ENCODE results near the gene ATP8A1. TPM values are rescaled to one million over a fixed set of nuclear protein-coding genes. Genes with fewer than 3 reads are reported as not detected.
A peak's percentile ranks its signal among the peaks of the same experiment; 100 is the strongest.

The ATP8A1 gene
- total RNA-seq, 2 donors from 2014 or later = 43.3 to 59.2 TPM

- peak overlapping the region; percentile 60 for H3K27ac Mint-ChIP-seq
- ATAC-seq = no peak
- no peaks in the 10 kb centered on the region for H3K9me3 ChIP-seq (ENCODE audit: control insufficient read depth, low read length, poor library complexity, severe bottlenecking)
- peaks cover 54% of the 10 kb centered on the region for H3K4me1 Mint-ChIP-seq
- no peak overlapping the region for H3K4me3 Mint-ChIP-seq
- no peak for DNase-seq
- no peaks in the 10 kb centered on the region for H3K36me3 Mint-ChIP-seq (ENCODE audit: low read depth)
- no peaks in the 10 kb centered on the region for H3K27me3 Mint-ChIP-seq
These were observed 28.2 kb downstream of the ATP8A1 start for GRCh38 chr4:42628740-42629139.

- Mint-ChIP-seq H3K36me3 (ENCODE audit: low read depth) (no peaks in the 10 kb centered on the region), H3K27ac (peak overlapping the region; percentile 60), H3K4me3 (peak overlapping the region; percentile 1), H3K27me3 (no peaks in the 10 kb centered on the region), H3K4me1 (peaks cover 47% of the 10 kb centered on the region)
- peak in 1 of 3 donors; percentile 5 for DNase-seq
- no peaks in the 10 kb centered on the region for H3K9me3 ChIP-seq (ENCODE audit: control insufficient read depth, low read length, poor library complexity, severe bottlenecking)
- peak; percentile 92 for ATAC-seq
These were observed 28.8 kb downstream of the ATP8A1 start for GRCh38 chr4:42627885-42628646.

DNA sequence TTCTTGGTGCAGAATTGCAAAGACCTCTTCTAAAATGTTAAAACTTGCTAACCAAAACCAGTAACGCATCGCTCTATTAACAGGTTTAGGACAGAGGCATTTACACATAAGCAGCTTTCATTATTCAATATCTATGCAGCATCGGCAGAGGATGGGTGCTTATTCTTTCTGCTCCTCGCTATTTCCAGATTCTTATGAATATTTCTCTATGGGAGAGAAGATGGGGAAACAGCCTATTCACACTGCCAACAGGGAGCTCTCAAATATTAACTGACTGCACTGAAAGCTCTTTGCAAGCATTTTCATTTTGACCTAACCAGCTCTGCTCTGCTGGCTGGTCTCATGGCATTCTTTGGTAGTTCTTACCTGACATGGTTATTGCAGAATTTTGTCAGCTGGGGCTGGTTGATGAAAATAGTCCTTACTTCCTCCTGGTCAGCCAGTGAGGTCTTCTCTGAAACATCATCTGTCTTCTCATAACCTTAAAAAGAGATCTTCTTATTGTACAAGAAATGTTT is 30.2 kb downstream of the ATP8A1 start:
- Mint-ChIP-seq H3K4me3 (no peak overlapping the region), H3K36me3 (ENCODE audit: low read depth) (peaks cover 4% of the 10 kb centered on the region)
- no peak for ATAC-seq

DNA sequence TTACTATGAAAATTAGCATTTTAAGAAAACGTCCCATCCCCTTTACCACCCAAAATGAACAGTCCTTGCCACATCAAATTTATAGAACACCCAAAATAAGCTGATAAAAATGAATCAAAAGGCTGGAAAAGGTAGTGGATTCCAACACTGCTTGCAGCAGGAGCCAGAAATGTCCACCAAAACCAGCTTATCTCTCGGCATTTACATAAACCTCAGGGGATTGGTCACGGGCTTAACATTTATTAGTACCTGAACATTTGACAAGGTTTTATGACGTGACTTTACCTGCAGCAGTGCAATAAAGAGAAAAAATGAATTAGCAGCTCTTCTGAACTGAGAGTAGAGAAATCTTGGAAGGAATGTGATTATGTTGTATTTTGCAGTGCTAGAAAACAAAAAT is 31.6 kb downstream of the ATP8A1 start:
- Mint-ChIP-seq H3K27me3 (no peaks in the 10 kb centered on the region), H3K36me3 (ENCODE audit: low read depth) (peaks cover 6% of the 10 kb centered on the region), H3K4me3 (no peak overlapping the region), H3K27ac (no peak overlapping the region), H3K4me1 (peaks cover 36% of the 10 kb centered on the region)
- no peaks in the 10 kb centered on the region for H3K9me3 ChIP-seq (ENCODE audit: control insufficient read depth, low read length, poor library complexity, severe bottlenecking)
- no peak for ATAC-seq
- no peak for DNase-seq

More for the DNA sequence above, 30.2 kb downstream of the ATP8A1 start:
- Mint-ChIP-seq H3K27me3 (no peaks in the 10 kb centered on the region), H3K27ac (peak overlapping the region; percentile 60), H3K4me1 (peaks cover 45% of the 10 kb centered on the region)
- no peak for DNase-seq
- no peaks in the 10 kb centered on the region for H3K9me3 ChIP-seq (ENCODE audit: control insufficient read depth, low read length, poor library complexity, severe bottlenecking)

DNA sequence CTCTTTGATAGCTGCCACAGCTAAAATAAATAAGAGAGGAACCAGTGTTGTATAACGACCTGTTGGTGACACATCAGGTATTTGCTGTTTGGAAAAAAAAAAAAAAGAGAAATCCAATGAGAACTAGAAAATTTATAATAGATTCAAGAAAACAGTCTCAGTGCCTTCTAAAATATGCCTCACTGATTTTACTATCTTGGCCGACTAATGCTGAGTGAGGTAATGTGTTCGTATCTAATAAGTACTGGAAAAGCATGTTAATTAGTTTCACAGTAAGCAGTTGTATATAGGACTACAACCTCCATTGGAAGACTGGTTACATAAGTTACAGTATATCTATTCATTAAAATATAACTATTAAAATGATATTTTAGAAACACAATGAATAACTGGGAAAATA is 32.4 kb downstream of the ATP8A1 start:
- H3K9me3 ChIP-seq (ENCODE audit: control insufficient read depth, low read length, poor library complexity, severe bottlenecking) = no peaks in the 10 kb centered on the region
- Mint-ChIP-seq H3K4me3 (no peak overlapping the region), H3K27ac (no peak overlapping the region), H3K36me3 (ENCODE audit: low read depth) (peaks cover 6% of the 10 kb centered on the region), H3K4me1 (peaks cover 35% of the 10 kb centered on the region), H3K27me3 (no peaks in the 10 kb centered on the region)
- ATAC-seq = no peak
- DNase-seq = no peak

GRCh38 chr4:42618023-42618422 is 38.9 kb downstream of the ATP8A1 start:
- Mint-ChIP-seq H3K36me3 (ENCODE audit: low read depth) (peaks cover 19% of the 10 kb centered on the region), H3K4me3 (no peak overlapping the region), H3K27ac (no peak overlapping the region), H3K4me1 (peaks cover 11% of the 10 kb centered on the region), H3K27me3 (no peaks in the 10 kb centered on the region)
- H3K9me3 ChIP-seq (ENCODE audit: control insufficient read depth, low read length, poor library complexity, severe bottlenecking) = no peaks in the 10 kb centered on the region
- DNase-seq (no peak), ATAC-seq (no peak)

- Mint-ChIP-seq H3K4me3 (no peak overlapping the region), H3K36me3 (ENCODE audit: low read depth) (peaks cover 16% of the 10 kb centered on the region)
These were observed 39.9 kb downstream of the ATP8A1 start for GRCh38 chr4:42617030-42617429.

DNA sequence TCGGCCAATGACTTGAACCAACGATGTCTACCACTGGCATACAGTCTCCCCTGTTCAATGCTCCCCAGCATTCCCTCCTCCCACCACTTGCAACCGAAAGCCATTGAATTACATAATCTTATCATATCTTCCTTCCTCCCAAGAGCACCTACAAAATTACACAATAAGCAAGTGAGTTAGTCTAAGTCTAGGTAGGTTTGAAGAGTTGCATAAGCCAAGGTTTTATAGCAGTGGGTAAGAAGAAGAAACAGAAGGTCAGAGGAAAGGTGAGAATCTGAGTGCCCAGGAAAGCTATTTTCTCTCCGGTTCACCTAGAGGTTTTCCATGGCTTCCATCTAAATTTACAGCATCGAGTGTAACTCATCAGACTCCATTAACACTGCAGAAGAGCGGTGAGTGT is 40.3 kb downstream of the ATP8A1 start:
- Mint-ChIP-seq H3K36me3 (ENCODE audit: low read depth) (peaks cover 13% of the 10 kb centered on the region), H3K4me3 (no peak overlapping the region), H3K27ac (no peak overlapping the region), H3K27me3 (no peaks in the 10 kb centered on the region), H3K4me1 (peaks cover 5% of the 10 kb centered on the region)
- H3K9me3 ChIP-seq (ENCODE audit: control insufficient read depth, low read length, poor library complexity, severe bottlenecking) = no peaks in the 10 kb centered on the region
- DNase-seq (no peak), ATAC-seq (no peak)

More at GRCh38 chr4:42617030-42617429, 39.9 kb downstream of the ATP8A1 start:
- no peaks in the 10 kb centered on the region for H3K27me3 Mint-ChIP-seq
- no peak overlapping the region for H3K27ac Mint-ChIP-seq
- DNase-seq (no peak), ATAC-seq (no peak)
- H3K9me3 ChIP-seq (ENCODE audit: control insufficient read depth, low read length, poor library complexity, severe bottlenecking) = no peaks in the 10 kb centered on the region
- H3K4me1 Mint-ChIP-seq = peaks cover 7% of the 10 kb centered on the region

- DNase-seq = no peak
- peaks cover 7% of the 10 kb centered on the region for H3K4me1 Mint-ChIP-seq
- ATAC-seq = no peak
- H3K9me3 ChIP-seq (ENCODE audit: control insufficient read depth, low read length, poor library complexity, severe bottlenecking) = no peaks in the 10 kb centered on the region
- H3K27ac Mint-ChIP-seq = no peak overlapping the region
- H3K36me3 Mint-ChIP-seq (ENCODE audit: low read depth) = peaks cover 16% of the 10 kb centered on the region
- H3K27me3 Mint-ChIP-seq = no peaks in the 10 kb centered on the region
- no peak overlapping the region for H3K4me3 Mint-ChIP-seq
These were observed 41.7 kb downstream of the ATP8A1 start for GRCh38 chr4:42615131-42615763.

DNA sequence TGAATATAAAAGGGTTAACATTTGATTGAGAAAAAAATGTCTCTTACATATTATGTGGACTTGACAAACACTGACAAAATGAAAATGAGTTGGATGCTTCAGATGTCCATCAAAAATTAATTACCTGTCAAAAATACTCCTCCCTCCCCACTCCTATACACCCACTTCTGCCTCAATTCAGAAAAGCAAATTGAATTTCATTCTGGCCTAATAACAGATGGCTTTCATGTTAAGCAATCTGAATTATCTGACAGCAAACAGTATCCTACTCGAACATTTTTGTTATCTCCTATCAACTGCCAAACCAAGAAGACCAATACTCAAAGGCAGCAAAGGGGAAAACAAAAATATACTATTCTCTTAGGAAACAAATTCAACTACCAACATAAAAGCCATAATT is 44.0 kb downstream of the ATP8A1 start:
- no peak for DNase-seq
- Mint-ChIP-seq H3K27me3 (no peaks in the 10 kb centered on the region), H3K4me3 (no peak overlapping the region), H3K27ac (no peak overlapping the region), H3K4me1 (peaks cover 5% of the 10 kb centered on the region), H3K36me3 (ENCODE audit: low read depth) (peaks cover 10% of the 10 kb centered on the region)
- ATAC-seq = no peak
- no peaks in the 10 kb centered on the region for H3K9me3 ChIP-seq (ENCODE audit: control insufficient read depth, low read length, poor library complexity, severe bottlenecking)

DNA sequence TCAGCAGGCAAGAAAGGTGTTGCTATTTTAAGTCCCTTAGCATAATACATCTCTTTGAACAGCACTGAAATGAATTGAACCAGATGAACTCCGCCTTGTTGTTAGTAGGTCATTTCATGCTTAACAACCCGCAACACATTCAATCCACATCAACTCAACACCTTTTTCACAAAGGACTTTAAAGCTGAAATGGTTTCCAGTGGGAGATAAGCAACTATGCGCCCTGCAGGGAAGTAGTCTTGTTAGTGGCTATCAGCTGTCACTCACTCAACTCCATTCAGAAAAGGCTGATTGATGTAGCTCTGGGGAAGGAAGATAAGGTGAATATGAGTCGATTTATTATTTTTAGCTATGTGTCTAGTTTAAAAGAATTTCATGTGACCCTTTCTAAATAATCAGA is 46.0 kb downstream of the ATP8A1 start:
- H3K9me3 ChIP-seq (ENCODE audit: control insufficient read depth, low read length, poor library complexity, severe bottlenecking) = no peaks in the 10 kb centered on the region
- ATAC-seq (no peak), DNase-seq (no peak)
- Mint-ChIP-seq H3K36me3 (ENCODE audit: low read depth) (peaks cover 5% of the 10 kb centered on the region), H3K4me3 (no peak overlapping the region), H3K4me1 (peaks cover 7% of the 10 kb centered on the region), H3K27ac (no peak overlapping the region), H3K27me3 (no peaks in the 10 kb centered on the region)

DNA sequence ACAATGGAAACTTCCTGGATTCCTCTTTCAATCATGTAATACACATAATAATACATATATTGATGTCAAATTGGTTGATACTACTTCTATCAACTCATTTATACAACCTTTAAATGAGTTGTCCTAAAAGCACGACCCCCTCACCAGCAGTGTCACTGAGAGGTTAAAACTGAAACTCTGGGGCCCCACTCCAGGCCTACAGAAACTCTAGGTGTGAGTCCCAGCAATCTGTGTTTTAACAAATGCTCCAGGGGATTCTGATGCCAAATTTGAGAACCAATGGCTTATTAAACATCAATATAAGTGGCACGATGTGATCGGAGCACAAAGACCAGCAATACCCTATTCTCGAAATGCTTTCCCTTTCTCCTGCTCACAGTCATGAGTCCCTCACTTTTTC is 47.9 kb downstream of the ATP8A1 start:
- Mint-ChIP-seq H3K27me3 (no peaks in the 10 kb centered on the region), H3K4me1 (peaks cover 10% of the 10 kb centered on the region), H3K4me3 (no peak overlapping the region), H3K36me3 (ENCODE audit: low read depth) (peaks cover 7% of the 10 kb centered on the region), H3K27ac (no peak overlapping the region)
- DNase-seq (no peak), ATAC-seq (no peak)
- no peaks in the 10 kb centered on the region for H3K9me3 ChIP-seq (ENCODE audit: control insufficient read depth, low read length, poor library complexity, severe bottlenecking)

- H3K4me3 Mint-ChIP-seq = no peak overlapping the region
- ATAC-seq = no peak
- H3K36me3 Mint-ChIP-seq (ENCODE audit: low read depth) = peaks cover 9% of the 10 kb centered on the region
These were observed 48.4 kb downstream of the ATP8A1 start for GRCh38 chr4:42608551-42608950.

More at GRCh38 chr4:42608551-42608950, 48.4 kb downstream of the ATP8A1 start:
- no peak overlapping the region for H3K27ac Mint-ChIP-seq
- H3K27me3 Mint-ChIP-seq = no peaks in the 10 kb centered on the region
- H3K9me3 ChIP-seq (ENCODE audit: control insufficient read depth, low read length, poor library complexity, severe bottlenecking) = no peaks in the 10 kb centered on the region
- peaks cover 12% of the 10 kb centered on the region for H3K4me1 Mint-ChIP-seq
- DNase-seq = no peak
